ENCODE measurements around the gene RRM2. TPM values are rescaled to one million over a fixed set of nuclear protein-coding genes. Genes with fewer than 3 reads are reported as not detected.

RRM2 gene
- total RNA-seq, 1 donor from 2014 or later, result 9.3 TPM

DNA sequence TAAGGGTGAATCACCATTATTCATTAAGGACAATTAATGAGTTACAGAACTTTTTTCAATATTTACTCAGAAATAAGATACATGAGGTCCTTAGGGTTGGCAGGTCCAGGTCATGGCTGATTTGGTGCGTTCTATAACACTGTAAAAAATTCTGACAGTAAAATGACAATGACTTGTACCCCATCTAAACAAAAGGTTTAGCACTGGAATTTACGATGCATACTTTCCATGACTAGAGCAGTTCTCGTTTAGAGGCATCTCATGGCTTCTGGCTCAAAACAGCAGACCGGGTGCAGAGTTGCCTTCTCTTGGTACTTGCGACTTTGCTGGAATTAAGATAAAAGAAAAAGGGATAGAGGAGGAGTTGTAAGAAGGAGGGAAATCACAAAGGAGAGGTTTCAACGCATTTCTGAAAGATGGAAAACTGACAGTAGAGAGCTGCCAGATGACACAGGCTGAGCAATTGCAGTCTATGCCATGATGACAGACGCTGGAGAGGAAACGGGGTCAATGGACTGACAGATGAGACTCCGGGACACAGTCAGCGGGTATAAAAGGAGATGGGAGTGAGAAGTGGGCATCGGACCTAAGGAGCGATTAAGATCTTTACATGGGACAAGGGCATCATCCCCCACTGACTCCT lies 38.2 kb upstream of the RRM2 start:
- Mint-ChIP-seq H3K36me3 (ENCODE audit: low read depth) (no peaks in the 10 kb centered on the region), H3K9me3 (no peaks in the 10 kb centered on the region), H3K27me3 (peaks cover 36% of the 10 kb centered on the region), H3K4me1 (peaks cover 9% of the 10 kb centered on the region), H3K4me3 (no peak overlapping the region), H3K27ac (no peak overlapping the region)
- TF ChIP-seq, protein P1, sequence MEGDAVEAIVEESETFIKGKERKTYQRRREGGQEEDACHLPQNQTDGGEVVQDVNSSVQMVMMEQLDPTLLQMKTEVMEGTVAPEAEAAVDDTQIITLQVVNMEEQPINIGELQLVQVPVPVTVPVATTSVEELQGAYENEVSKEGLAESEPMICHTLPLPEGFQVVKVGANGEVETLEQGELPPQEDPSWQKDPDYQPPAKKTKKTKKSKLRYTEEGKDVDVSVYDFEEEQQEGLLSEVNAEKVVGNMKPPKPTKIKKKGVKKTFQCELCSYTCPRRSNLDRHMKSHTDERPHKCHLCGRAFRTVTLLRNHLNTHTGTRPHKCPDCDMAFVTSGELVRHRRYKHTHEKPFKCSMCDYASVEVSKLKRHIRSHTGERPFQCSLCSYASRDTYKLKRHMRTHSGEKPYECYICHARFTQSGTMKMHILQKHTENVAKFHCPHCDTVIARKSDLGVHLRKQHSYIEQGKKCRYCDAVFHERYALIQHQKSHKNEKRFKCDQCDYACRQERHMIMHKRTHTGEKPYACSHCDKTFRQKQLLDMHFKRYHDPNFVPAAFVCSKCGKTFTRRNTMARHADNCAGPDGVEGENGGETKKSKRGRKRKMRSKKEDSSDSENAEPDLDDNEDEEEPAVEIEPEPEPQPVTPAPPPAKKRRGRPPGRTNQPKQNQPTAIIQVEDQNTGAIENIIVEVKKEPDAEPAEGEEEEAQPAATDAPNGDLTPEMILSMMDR (IDR thresholded peaks at IDR 0.05), result no peak
- ATAC-seq (ENCODE audit: low read depth) (no peak), DNase-seq (no peak)
- intact Hi-C loops (cut with micrococcal nuclease), result no loop called here
- ChIA-PET CTCF (interaction anchor here (2.7 kb wide), 1 partner anchor 13 kb away, joined by 10 read pairs; no protein-coding TSS in a partner anchor), POLR2A (no interaction called here)

DNA sequence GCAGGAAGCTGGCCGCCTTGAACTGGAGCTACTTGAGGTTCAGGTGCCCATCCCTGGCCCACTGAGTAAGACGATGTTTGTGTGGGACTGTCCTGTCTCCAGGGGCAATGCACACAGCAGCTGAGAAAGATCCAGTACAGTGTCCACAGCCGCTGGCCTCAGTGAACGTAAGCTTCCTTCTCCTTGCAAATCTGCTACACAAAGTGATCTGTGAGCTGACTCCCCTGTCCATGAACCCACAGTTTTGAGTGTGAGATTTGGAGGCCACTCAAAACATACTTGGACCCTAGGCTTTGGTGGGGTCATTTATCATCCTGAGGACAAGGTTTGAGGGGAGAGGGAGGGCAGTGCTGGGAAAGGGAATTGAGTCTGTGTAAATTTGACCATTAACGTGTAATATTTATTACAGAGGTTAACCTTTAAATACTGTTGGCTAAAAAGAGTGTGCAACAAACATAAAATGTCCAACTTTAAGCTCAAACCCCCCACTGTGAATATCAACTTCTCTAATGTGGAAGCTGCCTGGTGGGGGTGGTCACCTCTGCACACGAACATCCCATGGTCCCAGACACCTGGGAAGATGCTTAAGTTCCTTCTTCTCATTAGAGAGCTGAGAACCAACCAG lies 37.4 kb upstream of the RRM2 start:
- ChIA-PET POLR2A (no interaction called here), CTCF (interaction anchor here (1.3 to 2.7 kb wide), 3 partner anchors 12 to 350 kb away, joined by 6 to 10 read pairs (median 7); no protein-coding TSS in a partner anchor)
- Mint-ChIP-seq H3K4me1 (peaks cover 14% of the 10 kb centered on the region), H3K9me3 (no peaks in the 10 kb centered on the region), H3K36me3 (ENCODE audit: low read depth) (no peaks in the 10 kb centered on the region), H3K27ac (no peak overlapping the region), H3K4me3 (no peak overlapping the region), H3K27me3 (peaks cover 41% of the 10 kb centered on the region)
- no peak for ATAC-seq (ENCODE audit: low read depth)
- TF ChIP-seq, protein P1 (IDR thresholded peaks at IDR 0.05), result no peak
- no peak for DNase-seq
- intact Hi-C loops (cut with micrococcal nuclease), result no loop called here

DNA sequence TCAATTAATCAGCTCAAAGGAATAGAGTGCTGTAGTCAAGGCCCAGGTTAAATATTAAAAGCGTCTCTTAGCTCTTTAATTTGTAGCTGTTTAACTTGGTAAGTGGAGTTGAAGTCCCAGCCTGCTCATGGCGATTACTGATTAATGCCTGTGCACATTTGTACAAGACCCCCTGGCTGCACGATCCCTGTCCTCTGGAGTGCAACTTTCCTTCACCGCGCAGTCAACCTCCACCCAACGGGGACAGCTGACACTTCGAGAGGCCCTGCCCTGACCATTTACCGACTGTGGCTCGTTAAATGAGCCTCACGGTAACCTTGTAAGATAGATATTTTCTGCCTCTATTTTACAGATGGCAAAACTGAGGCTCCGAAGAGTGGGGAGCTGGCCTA lies 36.9 kb upstream of the RRM2 start:
- POLR2A ChIA-PET, result no interaction called here
- no peak for DNase-seq
- Mint-ChIP-seq H3K27me3 (peaks cover 41% of the 10 kb centered on the region), H3K27ac (no peak overlapping the region), H3K36me3 (ENCODE audit: low read depth) (no peaks in the 10 kb centered on the region), H3K9me3 (no peaks in the 10 kb centered on the region), H3K4me1 (peaks cover 14% of the 10 kb centered on the region), H3K4me3 (no peak overlapping the region)
- TF ChIP-seq, protein P1 (IDR thresholded peaks at IDR 0.05), result no peak
- no peak for ATAC-seq (ENCODE audit: low read depth)
- intact Hi-C loops (cut with micrococcal nuclease), result no loop called here
- CTCF ChIA-PET, result interaction anchor here (1.3 to 2.7 kb wide), 3 partner anchors 11 to 349 kb away, joined by 6 to 10 read pairs (median 7); no protein-coding TSS in a partner anchor

DNA sequence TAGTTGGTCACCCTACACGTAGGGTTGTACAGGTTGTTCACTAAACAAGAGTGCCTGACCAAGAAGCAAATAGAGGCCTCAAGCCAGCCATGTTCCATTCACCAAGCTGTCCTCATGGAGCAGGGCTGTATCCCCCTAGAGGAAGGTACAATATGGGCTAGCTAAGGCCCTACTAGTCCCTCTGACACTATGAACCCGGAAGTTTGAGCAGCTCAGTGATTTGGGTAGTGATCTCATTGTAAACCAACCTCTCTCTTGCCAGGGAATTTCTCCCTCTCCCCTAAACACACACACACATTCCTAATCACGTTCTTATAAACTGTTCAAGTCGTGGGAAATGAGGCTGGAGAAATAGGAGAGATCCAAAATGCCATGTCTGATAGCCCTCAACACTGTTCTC lies 35.6 kb upstream of the RRM2 start:
- Mint-ChIP-seq H3K36me3 (ENCODE audit: low read depth) (no peaks in the 10 kb centered on the region), H3K27me3 (peaks cover 33% of the 10 kb centered on the region), H3K27ac (no peak overlapping the region), H3K4me1 (peaks cover 11% of the 10 kb centered on the region), H3K9me3 (no peaks in the 10 kb centered on the region), H3K4me3 (no peak overlapping the region)
- no peak for ATAC-seq (ENCODE audit: low read depth)
- ChIA-PET POLR2A (no interaction called here), CTCF (no interaction called here)
- TF ChIP-seq, protein P1 (IDR thresholded peaks at IDR 0.05), result no peak
- no peak for DNase-seq
- intact Hi-C loops (cut with micrococcal nuclease), result no loop called here

DNA sequence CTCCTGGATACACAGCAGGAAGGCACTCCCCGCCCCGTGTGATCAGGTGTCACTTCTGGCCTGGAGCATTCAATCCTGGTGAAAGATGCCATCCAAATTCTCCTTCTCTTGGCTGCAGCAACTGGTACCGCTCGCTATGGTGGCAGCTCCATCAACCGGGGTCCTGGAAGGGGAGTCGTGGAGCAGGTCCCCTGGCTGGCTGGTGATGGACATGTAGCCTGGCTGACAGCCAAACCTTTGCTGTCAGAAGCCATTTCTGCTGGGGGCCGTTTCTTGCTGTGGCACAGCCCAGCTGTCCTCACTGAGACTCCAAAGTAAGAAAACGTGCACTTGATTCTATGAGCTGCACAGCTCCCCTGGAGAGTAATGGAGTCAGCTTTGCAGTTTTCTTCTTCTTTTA lies 35.2 kb upstream of the RRM2 start:
- Mint-ChIP-seq H3K9me3 (no peaks in the 10 kb centered on the region), H3K36me3 (ENCODE audit: low read depth) (no peaks in the 10 kb centered on the region), H3K27ac (no peak overlapping the region), H3K4me3 (no peak overlapping the region), H3K4me1 (peaks cover 11% of the 10 kb centered on the region), H3K27me3 (peaks cover 35% of the 10 kb centered on the region)
- no peak for ATAC-seq (ENCODE audit: low read depth)
- intact Hi-C loops (cut with micrococcal nuclease), result no loop called here
- POLR2A ChIA-PET, result no interaction called here
- TF ChIP-seq, protein P1 (IDR thresholded peaks at IDR 0.05), result no peak
- DNase-seq, result no peak
- CTCF ChIA-PET, result no interaction called here

All from activated B cell treated with CpG ODN at 0.5 μM for 24 hours (primary cell).